Kidney (tissue), 14 donors: ENCODE results near the gene TRAK1. TPM values are rescaled to one million over a fixed set of nuclear protein-coding genes. Genes with fewer than 3 reads are reported as not detected.

Experiments
- DNase-seq, 5 donors: peaks; one replicate each; pipeline ENCODE4 v3.0.0-alpha.2; 2013 to 2020
- FAIRE-seq: peaks from 2 replicates; lab custom pipeline; 2012; peaks lifted over from hg19 to GRCh38; lab: Jason Lieb, UNC
- H3K27ac ChIP-seq, 2 donors: one replicate each; pipeline ENCODE4 v1.7.0; 2013; ENCODE audit warnings: low read depth in 2 of 2, low read length in 2 of 2, inconsistent platforms in 1 of 2
- H3K27me3 ChIP-seq: one replicate; pipeline ENCODE4 v1.7.1; 2013; ENCODE audit warnings: low read length, inconsistent platforms; ENCODE audit not compliant: control insufficient read depth, insufficient read depth
- H3K36me3 ChIP-seq, 3 donors: one replicate each; pipeline versions ENCODE4 v1.7.0 to v1.7.1; 2013; ENCODE audit warnings: low read length in 3 of 3, control low read depth in 1 of 3, inconsistent platforms in 1 of 3; ENCODE audit not compliant: insufficient read depth in 3 of 3, control insufficient read depth in 2 of 3
- H3K4me1 ChIP-seq, 3 donors: one replicate each; pipeline versions ENCODE4 v1.7.0 to v1.7.1; 2013; ENCODE audit warnings: low read length in 3 of 3, inconsistent platforms in 1 of 3, low read depth in 1 of 3; ENCODE audit not compliant: control insufficient read depth in 2 of 3, insufficient read depth in 2 of 3
- H3K4me3 ChIP-seq, 3 donors: one replicate each; pipeline versions ENCODE4 v1.7.0 to v1.8.1; 2013; ENCODE audit warnings: low read length in 3 of 3, control low read depth in 1 of 3, inconsistent platforms in 1 of 3
- H3K9ac ChIP-seq, 3 donors: one replicate each; pipeline versions ENCODE4 v1.7.0 to v1.7.1; 2013; ENCODE audit warnings: low read length in 3 of 3, control low read depth in 1 of 3, inconsistent platforms in 1 of 3
- H3K9me3 ChIP-seq, 3 donors: one replicate each; pipeline versions ENCODE4 v1.7.0 to v1.7.1; 2013; ENCODE audit warnings: low read length in 3 of 3, control low read depth in 1 of 3, inconsistent platforms in 1 of 3; ENCODE audit not compliant: control insufficient read depth in 2 of 3, insufficient read depth in 1 of 3
- CTCF ChIP-seq: IDR thresholded peaks from 3 replicates; pipeline ENCODE4 v1.5.1; 2012; ENCODE audit warnings: mild to moderate bottlenecking, moderate library complexity, borderline replicate concordance; ENCODE audit not compliant: insufficient read depth; ENCODE audit errors: extremely low read depth
- intact Hi-C: fragments of 100-400 bp; cut with DNase I; formaldehyde crosslinking; loops from one replicate; pipeline ENCODE4 v1.11.1; 2022
- polyA plus RNA-seq: library from polyadenylated mRNA; stranded (reverse); fragments of 350-450 nt; fragmentation: Illumina TruSeq; extraction: RNeasy Lipid Tissue Mini Kit (QIAGEN cat#74804); gene quantifications from one replicate; pipeline ENCODE4 v1.2.3, GENCODE V29; 2014; ENCODE audit warnings: low read depth, low replicate concordance; ENCODE audit not compliant: insufficient read depth
- total RNA-seq: library from RNA; stranded (reverse); fragmentation: NEBNext Ultra II Directional; extraction: Animal tissue kit (Norgen Biotek cat#: 25700); gene quantifications from one replicate; pipeline ENCODE4 v1.2.1, GENCODE V29; 2021
- donor health status: control.
- donor health status: control.
- donor health status: control.
- donor health status: control.
- donor health status: control.
- donor health status: DM: yes; HTN: yes; CAD: no.
- donor health status: Normal renal cell carcinoma (clear cell type).

The TRAK1 gene
- total and polyA plus RNA-seq, 2 donors from 2014 or later, result 16.2 to 41.0 TPM

- H3K4me1 ChIP-seq, result no peaks in the 10 kb centered on the region
- TF ChIP-seq CTCF, result no peak
- H3K36me3 ChIP-seq, result peaks cover 0 to 2% (median 0%) of the 10 kb centered on the region in 3 donors
- no peak for FAIRE-seq
- intact Hi-C loops, result no loop called here
- no peaks in the 10 kb centered on the region for H3K9me3 ChIP-seq
- H3K9ac ChIP-seq, result no peak overlapping the region
- no peak overlapping the region for H3K4me3 ChIP-seq
- DNase-seq, result no peak
- H3K27me3 ChIP-seq, result no peaks in the 10 kb centered on the region
- no peak overlapping the region for H3K27ac ChIP-seq
These were observed 49.6 kb downstream of the TRAK1 start for GRCh38 chr3:42140665-42141203.

GRCh38 chr3:42143440-42143839 lies 52.3 kb downstream of the TRAK1 start:
- DNase-seq (no peak), FAIRE-seq (no peak)
- peaks cover 0 to 2% (median 0%) of the 10 kb centered on the region in 3 donors for H3K36me3 ChIP-seq
- no peak for TF ChIP-seq CTCF
- no peak overlapping the region for H3K9ac ChIP-seq
- intact Hi-C loops, result no loop called here
- no peak overlapping the region for H3K27ac ChIP-seq
- H3K4me1 ChIP-seq, result no peaks in the 10 kb centered on the region
- no peaks in the 10 kb centered on the region for H3K9me3 ChIP-seq
- no peak overlapping the region for H3K4me3 ChIP-seq
- H3K27me3 ChIP-seq, result no peaks in the 10 kb centered on the region

GRCh38 chr3:42144209-42144608 lies 53.1 kb downstream of the TRAK1 start:
- no peak for FAIRE-seq
- no peaks in the 10 kb centered on the region for H3K9me3 ChIP-seq
- H3K9ac ChIP-seq, result no peak overlapping the region
- no peaks in the 10 kb centered on the region for H3K36me3 ChIP-seq
- no peak for TF ChIP-seq CTCF
- no peaks in the 10 kb centered on the region for H3K4me1 ChIP-seq
- intact Hi-C loops, result no loop called here
- no peak overlapping the region for H3K4me3 ChIP-seq
- H3K27ac ChIP-seq, result no peak overlapping the region
- no peak for DNase-seq
- no peaks in the 10 kb centered on the region for H3K27me3 ChIP-seq
